ENCODE measurements around the gene GAB2.
A peak's percentile ranks its signal among the peaks of the same experiment; 100 is the strongest.

The GAB2 gene

GRCh38 chr11:78457448-78457847, 39.8 kb upstream of the GAB2 start:
- peaks cover 29% of the 10 kb centered on the region for H3K36me3 ChIP-seq (ENCODE audit: insufficient read depth, low read length)

GRCh38 chr11:78453140-78453935, 35.7 kb upstream of the GAB2 start:
- Histone ChIP-seq H3K36me3 (ENCODE audit: insufficient read depth, low read length) (peaks cover 5% of the 10 kb centered on the region; the same call in 1 of the 2 replicates), H3K9ac (ENCODE audit: low read length) (no peak overlapping the region), H3K4me3 (ENCODE audit: low read depth, low read length, poor library complexity, severe bottlenecking) (no peak overlapping the region), H3K4me2 (ENCODE audit: low read length) (peak overlapping the region; percentile 4; the same call in 1 of the 2 replicates), H3K27me3 (ENCODE audit: insufficient read depth, low read length) (no peaks in the 10 kb centered on the region), H3F3A (ENCODE audit: insufficient read depth, low read length) (no peaks in the 10 kb centered on the region), H3K9me3 (ENCODE audit: low read length) (no peaks in the 10 kb centered on the region), H2AFZ (ENCODE audit: low read length) (no peak overlapping the region), H3K27ac (ENCODE audit: low read depth, low read length, poor library complexity, severe bottlenecking) (peak overlapping the region; percentile 60), H4K20me1 (ENCODE audit: insufficient read depth, low read length) (no peaks in the 10 kb centered on the region), H3K4me1 (ENCODE audit: insufficient read depth, low read length, severe bottlenecking) (peaks cover 14% of the 10 kb centered on the region), H3K79me2 (ENCODE audit: insufficient read depth, low read length) (no peaks in the 10 kb centered on the region), H3K9me2 (ENCODE audit: low read depth, low read length) (no peaks in the 10 kb centered on the region)
- no peak for TF ChIP-seq CTCF (IDR thresholded peaks at IDR 0.05; ENCODE audit: low read length)
- no peak for TF ChIP-seq EZH2 (IDR thresholded peaks at IDR 0.05; ENCODE audit: borderline replicate concordance, low read length)

More at GRCh38 chr11:78457448-78457847, 39.8 kb upstream of the GAB2 start:
- Histone ChIP-seq H2AFZ (ENCODE audit: low read length) (no peak overlapping the region), H3K27me3 (ENCODE audit: insufficient read depth, low read length) (no peaks in the 10 kb centered on the region), H3K4me2 (ENCODE audit: low read length) (no peak overlapping the region), H3K9ac (ENCODE audit: low read length) (no peak overlapping the region), H4K20me1 (ENCODE audit: insufficient read depth, low read length) (no peaks in the 10 kb centered on the region), H3K9me3 (ENCODE audit: low read length) (no peaks in the 10 kb centered on the region), H3K4me1 (ENCODE audit: insufficient read depth, low read length, severe bottlenecking) (peaks cover 14% of the 10 kb centered on the region), H3F3A (ENCODE audit: insufficient read depth, low read length) (no peaks in the 10 kb centered on the region), H3K79me2 (ENCODE audit: insufficient read depth, low read length) (no peaks in the 10 kb centered on the region), H3K27ac (ENCODE audit: low read depth, low read length, poor library complexity, severe bottlenecking) (no peak overlapping the region), H3K4me3 (ENCODE audit: low read depth, low read length, poor library complexity, severe bottlenecking) (no peak overlapping the region), H3K9me2 (ENCODE audit: low read depth, low read length) (no peaks in the 10 kb centered on the region)
- TF ChIP-seq CTCF (IDR thresholded peaks at IDR 0.05; ENCODE audit: low read length) (no peak), EZH2 (IDR thresholded peaks at IDR 0.05; ENCODE audit: borderline replicate concordance, low read length) (no peak)

GRCh38 chr11:78451371-78452150, 33.9 kb upstream of the GAB2 start:
- Histone ChIP-seq H3F3A (ENCODE audit: insufficient read depth, low read length) (no peaks in the 10 kb centered on the region), H3K27me3 (ENCODE audit: insufficient read depth, low read length) (no peaks in the 10 kb centered on the region), H4K20me1 (ENCODE audit: insufficient read depth, low read length) (no peaks in the 10 kb centered on the region), H3K4me3 (ENCODE audit: low read depth, low read length, poor library complexity, severe bottlenecking) (no peak overlapping the region), H3K4me2 (ENCODE audit: low read length) (no peak overlapping the region), H2AFZ (ENCODE audit: low read length) (no peak overlapping the region), H3K9ac (ENCODE audit: low read length) (no peak overlapping the region), H3K9me2 (ENCODE audit: low read depth, low read length) (no peaks in the 10 kb centered on the region), H3K4me1 (ENCODE audit: insufficient read depth, low read length, severe bottlenecking) (peaks cover 14% of the 10 kb centered on the region), H3K9me3 (ENCODE audit: low read length) (no peaks in the 10 kb centered on the region), H3K79me2 (ENCODE audit: insufficient read depth, low read length) (no peaks in the 10 kb centered on the region), H3K27ac (ENCODE audit: low read depth, low read length, poor library complexity, severe bottlenecking) (no peak overlapping the region), H3K36me3 (ENCODE audit: insufficient read depth, low read length) (peaks cover under 1% of the 10 kb centered on the region; the same call in 1 of the 2 replicates)
- TF ChIP-seq EZH2 (IDR thresholded peaks at IDR 0.05; ENCODE audit: borderline replicate concordance, low read length), result no peak
- no peak for TF ChIP-seq CTCF (IDR thresholded peaks at IDR 0.05; ENCODE audit: low read length)
